GM18858 (cell line): ENCODE data around the gene IMPDH2.

Experiments
- ATAC-seq: cut with Tn5 transposase; IDR thresholded peaks from one replicate; pipeline ENCODE4 v1.9.1; 2021; ENCODE audit not compliant: unreplicated experiment

Gene IMPDH2

GRCh38 chr3:48984663-48985062, 44.5 kb downstream of the IMPDH2 start:
- ATAC-seq: no peak

GRCh38 chr3:48983096-48983495, 46.1 kb downstream of the IMPDH2 start:
- ATAC-seq: no peak

GRCh38 chr3:48982686-48983085, 46.5 kb downstream of the IMPDH2 start:
- no peak for ATAC-seq

- no peak for ATAC-seq
These were observed 47.2 kb downstream of the IMPDH2 start for GRCh38 chr3:48982016-48982415.

GRCh38 chr3:48980295-48980694, 48.9 kb downstream of the IMPDH2 start:
- ATAC-seq: no peak

GRCh38 chr3:48979451-48979850, 49.7 kb downstream of the IMPDH2 start:
- no peak for ATAC-seq
